Raji (cell line): ENCODE measurements around the gene PTPN23.

Experiments
- POLR2A ChIP-seq: IDR thresholded peaks from 2 replicates; pipeline ENCODE4 v1.6.1; 2011; ENCODE audit warnings: low read depth, low read length, control low read depth; ENCODE audit not compliant: insufficient read depth

PTPN23 gene

DNA sequence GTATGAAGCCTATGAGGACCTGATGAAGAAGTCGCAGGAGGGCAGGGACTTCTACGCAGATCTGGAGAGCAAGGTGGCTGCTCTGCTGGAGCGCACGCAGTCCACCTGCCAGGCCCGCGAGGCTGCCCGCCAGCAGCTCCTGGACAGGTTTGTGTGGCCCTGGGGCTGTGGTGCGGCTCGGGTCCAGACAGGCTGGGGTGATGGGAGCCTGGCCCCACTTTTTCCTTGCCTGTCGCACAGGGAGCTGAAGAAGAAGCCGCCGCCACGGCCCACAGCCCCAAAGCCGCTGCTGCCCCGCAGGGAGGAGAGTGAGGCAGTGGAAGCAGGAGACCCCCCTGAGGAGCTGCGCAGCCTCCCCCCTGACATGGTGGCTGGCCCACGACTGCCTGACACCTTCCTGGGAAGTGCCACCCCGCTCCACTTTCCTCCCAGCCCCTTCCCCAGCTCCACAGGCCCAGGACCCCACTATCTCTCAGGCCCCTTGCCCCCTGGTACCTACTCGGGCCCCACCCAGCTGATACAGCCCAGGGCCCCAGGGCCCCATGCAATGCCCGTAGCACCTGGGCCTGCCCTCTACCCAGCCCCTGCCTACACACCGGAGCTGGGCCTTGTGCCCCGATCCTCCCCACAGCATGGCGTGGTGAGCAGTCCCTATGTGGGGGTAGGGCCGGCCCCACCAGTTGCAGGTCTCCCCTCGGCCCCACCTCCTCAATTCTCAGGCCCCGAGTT, 29.0 kb downstream of the PTPN23 start:
- TF ChIP-seq POLR2A, result no peak

DNA sequence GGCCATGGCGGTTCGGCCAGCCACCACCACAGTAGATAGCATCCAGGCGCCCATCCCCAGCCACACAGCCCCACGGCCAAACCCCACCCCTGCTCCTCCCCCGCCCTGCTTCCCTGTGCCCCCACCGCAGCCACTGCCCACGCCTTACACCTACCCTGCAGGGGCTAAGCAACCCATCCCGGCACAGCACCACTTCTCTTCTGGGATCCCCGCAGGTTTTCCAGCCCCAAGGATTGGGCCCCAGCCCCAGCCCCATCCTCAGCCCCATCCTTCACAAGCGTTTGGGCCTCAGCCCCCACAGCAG, 29.5 kb downstream of the PTPN23 start:
- TF ChIP-seq POLR2A, result no peak

DNA sequence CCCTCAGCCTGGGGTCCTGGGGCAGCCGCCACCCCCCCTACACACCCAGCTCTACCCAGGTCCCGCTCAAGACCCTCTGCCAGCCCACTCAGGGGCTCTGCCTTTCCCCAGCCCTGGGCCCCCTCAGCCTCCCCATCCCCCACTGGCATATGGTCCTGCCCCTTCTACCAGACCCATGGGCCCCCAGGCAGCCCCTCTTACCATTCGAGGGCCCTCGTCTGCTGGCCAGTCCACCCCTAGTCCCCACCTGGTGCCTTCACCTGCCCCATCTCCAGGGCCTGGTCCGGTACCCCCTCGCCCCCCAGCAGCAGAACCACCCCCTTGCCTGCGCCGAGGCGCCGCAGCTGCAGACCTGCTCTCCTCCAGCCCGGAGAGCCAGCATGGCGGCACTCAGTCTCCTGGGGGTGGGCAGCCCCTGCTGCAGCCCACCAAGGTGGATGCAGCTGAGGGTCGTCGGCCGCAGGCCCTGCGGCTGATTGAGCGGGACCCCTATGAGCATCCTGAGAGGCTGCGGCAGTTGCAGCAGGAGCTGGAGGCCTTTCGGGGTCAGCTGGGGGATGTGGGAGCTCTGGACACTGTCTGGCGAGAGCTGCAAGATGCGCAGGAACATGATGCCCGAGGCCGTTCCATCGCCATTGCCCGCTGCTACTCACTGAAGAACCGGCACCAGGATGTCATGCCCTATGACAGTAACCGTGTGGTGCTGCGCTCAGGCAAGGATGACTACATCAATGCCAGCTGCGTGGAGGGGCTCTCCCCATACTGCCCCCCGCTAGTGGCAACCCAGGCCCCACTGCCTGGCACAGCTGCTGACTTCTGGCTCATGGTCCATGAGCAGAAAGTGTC, 30.2 kb downstream of the PTPN23 start:
- no peak for TF ChIP-seq POLR2A

DNA sequence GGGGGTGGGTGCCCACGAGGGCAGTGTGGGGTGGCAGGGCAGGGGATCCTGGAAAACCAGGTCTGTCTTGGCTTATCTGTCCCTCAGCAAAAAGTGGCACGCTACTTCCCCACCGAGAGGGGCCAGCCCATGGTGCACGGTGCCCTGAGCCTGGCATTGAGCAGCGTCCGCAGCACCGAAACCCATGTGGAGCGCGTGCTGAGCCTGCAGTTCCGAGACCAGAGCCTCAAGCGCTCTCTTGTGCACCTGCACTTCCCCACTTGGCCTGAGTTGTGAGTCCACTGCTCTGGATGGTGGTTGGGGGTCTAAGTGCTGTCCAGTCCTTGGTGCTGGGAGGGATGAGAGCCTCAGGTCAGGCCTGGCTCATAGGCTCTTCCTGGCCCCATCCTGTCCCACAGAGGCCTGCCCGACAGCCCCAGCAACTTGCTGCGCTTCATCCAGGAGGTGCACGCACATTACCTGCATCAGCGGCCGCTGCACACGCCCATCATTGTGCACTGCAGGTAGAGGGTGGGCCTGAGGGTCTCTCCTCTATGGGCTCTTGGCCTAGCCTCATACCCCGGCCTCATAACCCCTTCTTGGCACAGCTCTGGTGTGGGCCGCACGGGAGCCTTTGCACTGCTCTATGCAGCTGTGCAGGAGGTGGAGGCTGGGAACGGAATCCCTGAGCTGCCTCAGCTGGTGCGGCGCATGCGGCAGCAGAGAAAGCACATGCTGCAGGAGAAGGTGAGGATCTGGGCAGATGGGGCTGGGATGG, 31.1 kb downstream of the PTPN23 start:
- TF ChIP-seq POLR2A, result no peak

DNA sequence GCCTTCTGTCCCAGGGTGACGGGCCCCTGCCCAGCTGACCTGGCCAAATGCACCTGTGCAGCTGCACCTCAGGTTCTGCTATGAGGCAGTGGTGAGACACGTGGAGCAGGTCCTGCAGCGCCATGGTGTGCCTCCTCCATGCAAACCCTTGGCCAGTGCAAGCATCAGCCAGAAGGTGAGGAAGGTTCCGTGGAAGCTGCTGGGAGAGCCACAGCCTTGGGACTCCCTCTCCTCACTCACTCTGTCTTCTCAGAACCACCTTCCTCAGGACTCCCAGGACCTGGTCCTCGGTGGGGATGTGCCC, 31.6 kb downstream of the PTPN23 start:
- no peak for TF ChIP-seq POLR2A

DNA sequence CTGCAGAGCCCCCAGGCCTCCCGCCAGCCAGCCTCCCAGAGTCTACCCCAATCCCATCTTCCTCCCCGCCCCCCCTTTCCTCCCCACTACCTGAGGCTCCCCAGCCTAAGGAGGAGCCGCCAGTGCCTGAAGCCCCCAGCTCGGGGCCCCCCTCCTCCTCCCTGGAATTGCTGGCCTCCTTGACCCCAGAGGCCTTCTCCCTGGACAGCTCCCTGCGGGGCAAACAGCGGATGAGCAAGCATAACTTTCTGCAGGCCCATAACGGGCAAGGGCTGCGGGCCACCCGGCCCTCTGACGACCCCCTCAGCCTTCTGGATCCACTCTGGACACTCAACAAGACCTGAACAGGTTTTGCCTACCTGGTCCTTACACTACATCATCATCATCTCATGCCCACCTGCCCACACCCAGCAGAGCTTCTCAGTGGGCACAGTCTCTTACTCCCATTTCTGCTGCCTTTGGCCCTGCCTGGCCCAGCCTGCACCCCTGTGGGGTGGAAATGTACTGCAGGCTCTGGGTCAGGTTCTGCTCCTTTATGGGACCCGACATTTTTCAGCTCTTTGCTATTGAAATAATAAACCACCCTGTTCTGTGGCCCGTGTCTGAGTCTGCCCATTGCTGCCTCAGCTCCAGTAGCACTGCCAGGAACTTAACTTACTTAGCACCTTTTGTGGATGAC, 32.2 kb downstream of the PTPN23 start:
- no peak for TF ChIP-seq POLR2A

DNA sequence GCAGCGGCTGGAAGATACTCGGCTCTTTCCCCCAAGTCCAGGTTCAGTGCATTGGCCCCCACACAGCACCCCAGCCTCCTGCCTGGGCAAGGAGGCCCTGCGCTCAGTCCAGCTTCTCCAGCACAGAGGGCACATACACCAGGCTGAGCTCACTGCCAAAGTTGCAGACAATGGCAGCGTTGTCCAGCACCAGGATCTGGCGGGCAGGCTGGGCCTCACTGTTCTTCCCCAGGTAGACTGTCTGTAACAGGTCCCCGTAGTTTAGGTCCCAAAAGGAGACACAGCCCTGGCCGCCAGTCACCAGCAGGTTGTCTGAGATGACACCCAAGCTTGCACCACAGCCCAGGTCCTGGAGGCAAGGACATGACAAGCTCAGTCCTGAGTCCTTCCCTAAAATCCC, 32.9 kb downstream of the PTPN23 start:
- no peak for TF ChIP-seq POLR2A

DNA sequence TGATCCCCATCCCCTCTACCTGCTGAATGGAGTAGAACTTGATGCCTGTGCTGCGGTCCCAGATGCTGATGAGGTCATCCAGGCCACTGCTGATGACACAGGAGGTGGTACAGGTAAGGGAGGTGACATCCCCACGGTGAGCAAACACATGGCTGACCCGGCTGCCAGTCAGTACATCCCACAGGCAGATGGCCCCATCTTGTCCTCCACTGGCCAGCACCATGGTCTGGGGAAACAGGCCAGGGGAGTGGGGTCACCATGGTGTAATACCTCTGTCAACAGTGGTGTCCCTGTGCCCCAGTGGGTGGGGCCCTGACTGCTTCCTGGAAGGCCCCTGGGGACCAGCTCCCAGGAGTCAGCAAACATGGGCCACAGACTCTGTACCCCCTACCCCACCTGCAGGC, 33.3 kb downstream of the PTPN23 start:
- no peak for TF ChIP-seq POLR2A

DNA sequence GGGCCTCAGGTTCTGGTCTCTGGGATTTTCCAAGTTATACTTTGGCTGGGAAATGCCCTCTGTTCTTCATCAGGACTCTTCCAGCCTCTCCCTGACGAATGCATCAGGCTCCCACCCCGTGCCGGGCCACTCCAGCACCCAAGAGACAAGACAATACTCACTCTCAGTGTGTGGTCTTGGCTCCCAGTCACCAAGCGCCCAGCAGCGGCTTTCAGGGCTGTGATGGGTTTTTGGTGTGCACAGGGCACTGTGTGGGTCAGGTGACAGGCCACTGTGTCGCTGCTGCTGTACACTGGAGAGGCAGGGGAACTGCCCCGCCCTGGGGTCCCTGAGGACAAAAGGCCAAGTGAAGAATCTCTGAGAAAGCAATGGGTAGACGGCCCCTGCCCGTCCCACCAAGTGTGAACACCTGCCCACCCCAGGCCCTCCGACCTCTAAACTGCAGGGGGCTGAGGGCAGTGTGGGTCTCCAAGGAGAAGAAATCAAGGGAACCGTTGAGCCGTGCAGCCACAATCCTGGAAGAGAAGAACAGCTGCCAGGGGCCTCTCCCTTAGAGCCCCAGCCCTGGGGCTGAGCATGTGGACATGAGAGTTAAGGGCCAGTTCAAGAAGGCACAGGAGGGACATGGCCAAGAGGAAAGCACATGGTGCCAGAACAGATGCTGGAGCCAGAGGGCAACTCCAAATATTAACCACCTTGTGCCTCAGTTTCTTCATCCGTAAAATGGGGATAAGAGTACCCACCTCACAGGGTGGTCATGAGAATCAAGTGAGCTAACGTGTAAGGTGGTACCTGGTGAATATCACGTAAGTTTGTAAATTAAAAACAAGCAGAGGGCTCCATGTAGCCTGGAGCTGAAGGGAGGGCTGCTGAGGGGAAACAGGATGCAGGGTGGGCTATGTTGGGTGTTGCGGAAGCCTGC, 34.1 kb downstream of the PTPN23 start:
- TF ChIP-seq POLR2A, result no peak

DNA sequence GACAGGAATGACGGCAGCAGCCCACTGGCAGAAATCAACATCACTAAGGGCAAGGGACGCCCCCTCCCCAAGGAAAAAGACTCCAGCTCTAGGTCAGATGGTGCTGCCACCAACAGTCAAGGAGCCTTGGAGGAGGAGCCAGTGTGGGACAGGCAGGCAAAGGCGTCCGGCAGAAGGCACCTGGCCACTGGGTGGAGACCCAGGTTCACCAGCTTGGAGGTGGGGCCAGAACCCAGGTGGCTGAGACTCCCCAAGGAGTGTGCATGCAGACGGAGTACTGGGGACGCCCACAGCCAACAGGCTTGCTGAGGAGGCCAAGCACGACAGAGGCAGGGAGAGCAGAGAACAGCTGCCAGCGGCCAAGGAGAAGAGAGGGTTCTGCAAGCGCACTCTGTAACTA, 35.2 kb downstream of the PTPN23 start:
- TF ChIP-seq POLR2A, result no peak

DNA sequence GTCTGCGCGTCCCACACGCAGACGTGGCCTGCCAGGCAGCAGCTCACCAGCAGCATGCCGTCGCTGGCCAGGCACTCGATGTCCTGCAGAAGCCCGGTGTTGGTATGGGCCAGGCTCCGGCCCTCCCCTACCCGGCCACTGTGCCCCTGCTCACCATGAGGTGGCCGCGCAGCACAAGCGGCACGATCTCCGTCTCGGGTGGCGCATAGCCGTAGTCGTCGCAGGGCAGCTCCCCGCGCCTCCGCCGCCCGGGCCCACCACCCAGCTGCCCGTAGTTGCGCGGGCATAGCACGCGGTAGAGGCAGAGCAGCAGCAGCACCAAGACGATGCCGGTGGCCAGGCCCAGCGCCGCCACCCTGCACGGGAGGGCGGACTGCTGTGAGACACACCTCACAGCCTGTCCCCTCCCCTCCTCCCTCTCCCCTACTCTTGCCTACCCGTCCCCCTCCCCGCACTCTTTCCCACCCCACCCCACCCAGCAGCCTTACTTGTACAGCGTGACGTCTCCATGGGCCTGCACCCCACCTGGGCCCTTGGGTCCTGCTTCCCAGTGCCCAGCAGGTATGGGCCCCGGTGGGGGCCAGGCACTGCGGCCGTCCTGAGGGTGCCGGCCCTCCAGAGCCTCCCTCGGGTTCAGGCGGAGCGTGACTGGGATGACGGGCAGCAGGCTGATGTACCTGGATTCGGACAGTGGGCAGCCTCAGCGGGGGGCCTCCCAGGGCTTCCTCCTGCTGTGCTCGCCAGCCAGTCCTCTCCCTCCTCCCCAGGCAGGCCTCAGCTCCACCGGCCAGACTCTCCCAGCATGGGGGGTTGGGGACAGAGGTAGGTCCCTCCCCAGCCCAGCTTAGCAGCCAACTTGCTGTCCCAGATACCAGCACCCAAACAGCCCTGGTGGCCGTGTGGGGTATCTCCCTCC, 37.6 kb downstream of the PTPN23 start:
- no peak for TF ChIP-seq POLR2A

DNA sequence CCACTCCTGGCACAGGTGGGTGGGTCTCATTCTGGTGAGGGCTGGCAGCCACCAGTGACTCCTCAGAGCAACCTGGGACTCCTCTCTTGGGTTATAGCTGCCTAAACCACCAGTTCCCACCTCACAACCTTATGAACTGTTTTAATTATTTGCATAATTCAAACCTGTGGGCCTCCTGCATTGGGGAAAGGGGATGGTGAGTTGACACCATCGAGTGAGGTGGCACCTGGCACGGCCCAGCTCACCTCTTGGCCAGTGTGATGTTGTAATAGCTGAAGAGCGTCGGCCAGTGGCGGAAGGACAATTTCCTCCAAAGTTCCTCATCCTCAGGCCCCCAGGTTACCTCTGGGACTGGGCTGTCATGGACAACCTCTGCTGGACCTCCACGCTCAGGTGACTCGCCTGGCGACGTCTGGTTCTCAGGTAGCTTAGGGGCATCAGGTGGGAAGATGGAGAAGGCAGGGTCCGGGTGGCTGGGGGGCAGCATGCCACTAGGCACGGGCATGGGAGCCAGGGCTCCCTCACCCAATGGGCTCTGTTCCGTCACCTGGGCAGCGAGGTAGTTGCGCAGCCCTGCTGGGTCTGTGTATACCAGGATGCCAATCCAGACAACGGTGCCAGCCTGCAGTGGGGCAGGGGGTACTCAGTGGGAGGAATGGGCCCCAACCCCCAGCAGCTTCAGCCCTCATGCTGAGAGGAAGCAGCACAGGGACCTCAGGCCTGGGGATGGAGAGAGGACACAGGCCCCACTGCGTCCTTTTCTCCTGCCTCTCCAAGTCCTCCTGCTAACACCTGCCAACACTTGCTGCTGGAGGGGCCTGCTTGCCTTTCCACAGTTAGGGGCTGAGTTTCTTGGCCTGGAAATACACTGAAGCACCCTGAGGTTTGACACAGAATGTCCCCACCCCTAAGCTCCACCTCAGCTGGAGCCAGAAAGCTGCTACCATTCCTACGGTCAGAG, 38.5 kb downstream of the PTPN23 start:
- no peak for TF ChIP-seq POLR2A
